ENCODE results near the gene CLDN1. TPM values are rescaled to one million over a fixed set of nuclear protein-coding genes. Genes with fewer than 3 reads are reported as not detected.

CLDN1 gene
- total and polyA plus RNA-seq, 2 of the 13 experiments (the other 11 are each of a cell fraction or from before 2014, with no cell fraction given): 42.7 to 51.6 TPM

DNA sequence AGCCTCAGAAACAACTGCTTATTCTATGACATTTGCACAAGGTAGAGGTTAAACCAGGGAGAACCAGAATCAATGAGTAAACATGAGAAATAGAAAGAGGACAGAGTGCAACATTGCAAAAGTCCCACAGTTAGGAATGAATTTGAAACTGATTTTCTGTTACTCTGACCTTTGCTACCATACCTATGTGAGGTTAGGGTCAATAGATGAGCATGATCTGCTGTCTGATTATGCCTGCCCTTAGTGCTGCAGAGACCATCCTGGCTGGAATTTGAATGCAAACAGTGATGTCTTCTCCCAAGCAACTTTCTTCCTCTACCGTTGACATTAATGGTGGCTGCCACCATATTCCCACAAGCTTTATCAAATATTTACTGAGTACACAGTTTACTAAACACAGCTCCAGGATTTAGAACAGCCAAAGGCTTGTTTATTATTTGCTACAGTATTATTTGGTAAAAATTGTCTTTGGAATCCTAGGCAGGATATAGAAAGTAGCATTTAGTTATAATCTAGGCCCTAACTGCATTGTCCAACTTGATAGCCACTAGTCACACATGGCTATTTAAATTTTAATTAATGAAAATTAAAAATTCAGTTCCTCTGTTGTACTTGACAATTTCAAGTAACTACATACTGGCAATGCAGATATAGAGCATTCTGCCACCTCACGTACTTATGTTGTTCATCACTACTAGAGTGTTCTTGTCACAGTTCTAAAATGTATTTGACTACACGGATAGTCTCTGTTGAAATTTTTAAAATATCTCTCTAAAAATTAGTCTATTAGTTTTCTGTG, 8.9 kb upstream of the CLDN1 start (continued):
- TF ChIP-seq ZBTB7B (CRISPR knock-in tag; IDR thresholded peaks at IDR 0.05): peak; percentile 88
- TF ChIP-seq ZFP36L2 (CRISPR knock-in tag; IDR thresholded peaks at IDR 0.05): no peak
- no peak for TF ChIP-seq ZNF678 (CRISPR knock-in tag; IDR thresholded peaks at IDR 0.05)
- TF ChIP-seq, protein P1, sequence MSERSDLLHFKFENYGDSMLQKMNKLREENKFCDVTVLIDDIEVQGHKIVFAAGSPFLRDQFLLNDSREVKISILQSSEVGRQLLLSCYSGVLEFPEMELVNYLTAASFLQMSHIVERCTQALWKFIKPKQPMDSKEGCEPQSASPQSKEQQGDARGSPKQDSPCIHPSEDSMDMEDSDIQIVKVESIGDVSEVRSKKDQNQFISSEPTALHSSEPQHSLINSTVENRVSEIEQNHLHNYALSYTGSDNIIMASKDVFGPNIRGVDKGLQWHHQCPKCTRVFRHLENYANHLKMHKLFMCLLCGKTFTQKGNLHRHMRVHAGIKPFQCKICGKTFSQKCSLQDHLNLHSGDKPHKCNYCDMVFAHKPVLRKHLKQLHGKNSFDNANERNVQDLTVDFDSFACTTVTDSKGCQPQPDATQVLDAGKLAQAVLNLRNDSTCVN (CRISPR knock-in tag; IDR thresholded peaks at IDR 0.05; ENCODE audit: borderline replicate concordance): 0 out of 2 replicates have a peak, but pooled peaks have one; percentile 29
- TF ChIP-seq POGZ (CRISPR knock-in tag; IDR thresholded peaks at IDR 0.05): peak; percentile 97
- no peak for TF ChIP-seq NR0B2 (CRISPR knock-in tag; IDR thresholded peaks at IDR 0.05)
- no peak for TF ChIP-seq ATF7-NPFF (CRISPR knock-in tag; IDR thresholded peaks at IDR 0.05; ENCODE audit: low read depth)
- no peak for TF ChIP-seq NR3C1 (CRISPR knock-in tag; IDR thresholded peaks at IDR 0.05)
- peak; percentile 74 for TF ChIP-seq FOXK2 (IDR thresholded peaks at IDR 0.05)
- TF ChIP-seq ZFP90 (CRISPR knock-in tag; IDR thresholded peaks at IDR 0.05; ENCODE audit: borderline replicate concordance): no peak
- TF ChIP-seq, protein P2, sequence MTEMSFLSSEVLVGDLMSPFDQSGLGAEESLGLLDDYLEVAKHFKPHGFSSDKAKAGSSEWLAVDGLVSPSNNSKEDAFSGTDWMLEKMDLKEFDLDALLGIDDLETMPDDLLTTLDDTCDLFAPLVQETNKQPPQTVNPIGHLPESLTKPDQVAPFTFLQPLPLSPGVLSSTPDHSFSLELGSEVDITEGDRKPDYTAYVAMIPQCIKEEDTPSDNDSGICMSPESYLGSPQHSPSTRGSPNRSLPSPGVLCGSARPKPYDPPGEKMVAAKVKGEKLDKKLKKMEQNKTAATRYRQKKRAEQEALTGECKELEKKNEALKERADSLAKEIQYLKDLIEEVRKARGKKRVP (CRISPR knock-in tag; IDR thresholded peaks at IDR 0.05): peak in 1 of 2 experiments; percentile 67; a peak in 2 of 4 replicates
- no peak for TF ChIP-seq ZXDC (CRISPR knock-in tag; IDR thresholded peaks at IDR 0.05)
- TF ChIP-seq ZNF354B (CRISPR knock-in tag; IDR thresholded peaks at IDR 0.05): no peak
- TF ChIP-seq ZNF883 (CRISPR knock-in tag; IDR thresholded peaks at IDR 0.05; ENCODE audit: not compliant biosample characterization): no peak
- TF ChIP-seq, protein P3, sequence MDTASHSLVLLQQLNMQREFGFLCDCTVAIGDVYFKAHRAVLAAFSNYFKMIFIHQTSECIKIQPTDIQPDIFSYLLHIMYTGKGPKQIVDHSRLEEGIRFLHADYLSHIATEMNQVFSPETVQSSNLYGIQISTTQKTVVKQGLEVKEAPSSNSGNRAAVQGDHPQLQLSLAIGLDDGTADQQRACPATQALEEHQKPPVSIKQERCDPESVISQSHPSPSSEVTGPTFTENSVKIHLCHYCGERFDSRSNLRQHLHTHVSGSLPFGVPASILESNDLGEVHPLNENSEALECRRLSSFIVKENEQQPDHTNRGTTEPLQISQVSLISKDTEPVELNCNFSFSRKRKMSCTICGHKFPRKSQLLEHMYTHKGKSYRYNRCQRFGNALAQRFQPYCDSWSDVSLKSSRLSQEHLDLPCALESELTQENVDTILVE (CRISPR knock-in tag; IDR thresholded peaks at IDR 0.05): peak; percentile 77
- TF ChIP-seq KLF6 (CRISPR knock-in tag; IDR thresholded peaks at IDR 0.05): no peak
- no peak for TF ChIP-seq ZMAT5 (CRISPR knock-in tag; IDR thresholded peaks at IDR 0.05; ENCODE audit: borderline replicate concordance, low read depth)
- TF ChIP-seq EHMT2 (IDR thresholded peaks at IDR 0.05; ENCODE audit: borderline replicate concordance, low read depth, low read length): peak; percentile 88
- TF ChIP-seq ZBTB49 (CRISPR knock-in tag; IDR thresholded peaks at IDR 0.05; ENCODE audit: borderline replicate concordance): no peak
